Mesothelial cell of epicardium (in vitro differentiated cells): ENCODE measurements around the gene CNOT2. TPM values are rescaled to one million over a fixed set of nuclear protein-coding genes. Genes with fewer than 3 reads are reported as not detected.

Experiments
- DNase-seq, 2 experiments: peaks; one replicate each; pipeline ENCODE4 v3.0.0; 2021; ENCODE audit warnings: low spot score in 2 of 2; ENCODE audit not compliant: unreplicated experiment in 2 of 2
- H3K27ac Mint-ChIP-seq: 2 replicates; pipeline ENCODE4 v1.8.0; 2021; ENCODE audit warnings: mixed read lengths
- H3K27me3 Mint-ChIP-seq: 2 replicates; pipeline ENCODE4 v1.8.0; 2021; ENCODE audit warnings: low read depth, mixed read lengths
- H3K36me3 Mint-ChIP-seq: 2 replicates; pipeline ENCODE4 v1.8.0; 2021; ENCODE audit warnings: mixed read lengths
- H3K4me1 Mint-ChIP-seq: 2 replicates; pipeline ENCODE4 v1.8.0; 2021; ENCODE audit warnings: mixed read lengths
- H3K4me3 Mint-ChIP-seq: 2 replicates; pipeline ENCODE4 v1.8.0; 2021; ENCODE audit warnings: mild to moderate bottlenecking, moderate library complexity, mixed read lengths
- H3K9me3 Mint-ChIP-seq: 2 replicates; pipeline ENCODE4 v1.8.0; 2021; ENCODE audit warnings: mixed read lengths
- CTCF ChIP-seq: fragments of 200-600 bp; sonication (generic); IDR thresholded peaks from one replicate; pipeline ENCODE4 v1.5.0; 2021; ENCODE audit warnings: antibody characterized with exemption; ENCODE audit not compliant: unreplicated experiment
- total RNA-seq: library from RNA; stranded (reverse); gene quantifications from 3 replicates; pipeline ENCODE4 v1.2.1, GENCODE V29; 2021

CNOT2 gene
- total RNA-seq, 1 donor from 2014 or later = 126 TPM

GRCh38 chr12:70365648-70366518, 122.7 kb downstream of the CNOT2 start, which contains the start of gene KCNMB4:
Gene KCNMB4, plus strand, starts transcription at chr12:70366290. Its CDS starts 445 bp downstream, at chr12:70366735.
- no peak for TF ChIP-seq CTCF
- Mint-ChIP-seq H3K4me3 (peak within 1 kb of the TSS; percentile 95), H3K36me3 (no peaks in the 10 kb centered on the region), H3K4me1 (peaks cover 23% of the 10 kb centered on the region), H3K27ac (peak within 1 kb of the TSS; percentile 89), H3K9me3 (no peaks in the 10 kb centered on the region), H3K27me3 (peaks cover 20% of the 10 kb centered on the region)
- DNase-seq = peak; percentile 62 to 80

GRCh38 chr12:70366581-70367257, 123.5 kb downstream of the CNOT2 start:
- no peak for TF ChIP-seq CTCF

GRCh38 chr12:70367258-70368141, 124.3 kb downstream of the CNOT2 start:
- H3K9me3 Mint-ChIP-seq = peaks cover 4% of the 10 kb centered on the region
- peak overlapping the region; percentile 89 for H3K27ac Mint-ChIP-seq
- peak overlapping the region; percentile 95 for H3K4me3 Mint-ChIP-seq
- TF ChIP-seq CTCF = no peak
- H3K36me3 Mint-ChIP-seq = peaks cover 10% of the 10 kb centered on the region
- no peak for DNase-seq
- H3K27me3 Mint-ChIP-seq = peaks cover 20% of the 10 kb centered on the region
- H3K4me1 Mint-ChIP-seq = peaks cover 23% of the 10 kb centered on the region

More at GRCh38 chr12:70366581-70367257, 123.5 kb downstream of the CNOT2 start:
- peaks cover 20% of the 10 kb centered on the region for H3K27me3 Mint-ChIP-seq
- H3K27ac Mint-ChIP-seq = peak overlapping the region; percentile 89
- peak overlapping the region; percentile 95 for H3K4me3 Mint-ChIP-seq
- peaks cover 4% of the 10 kb centered on the region for H3K36me3 Mint-ChIP-seq
- DNase-seq = peak; percentile 34 to 64
- peaks cover 23% of the 10 kb centered on the region for H3K4me1 Mint-ChIP-seq
- H3K9me3 Mint-ChIP-seq = no peaks in the 10 kb centered on the region

- no peak for TF ChIP-seq CTCF
- Mint-ChIP-seq H3K4me1 (peaks cover 13% of the 10 kb centered on the region), H3K27ac (no peak overlapping the region), H3K36me3 (peaks cover 34% of the 10 kb centered on the region), H3K4me3 (no peak overlapping the region), H3K27me3 (no peaks in the 10 kb centered on the region), H3K9me3 (peaks cover 22% of the 10 kb centered on the region)
- no peak for DNase-seq
Observed at GRCh38 chr12:70372881-70373280, 129.6 kb downstream of the CNOT2 start.

GRCh38 chr12:70379846-70380245, 136.6 kb downstream of the CNOT2 start:
- Mint-ChIP-seq H3K4me3 (no peak overlapping the region), H3K27ac (no peak overlapping the region), H3K36me3 (peaks cover 51% of the 10 kb centered on the region), H3K4me1 (no peaks in the 10 kb centered on the region), H3K27me3 (no peaks in the 10 kb centered on the region), H3K9me3 (peaks cover 37% of the 10 kb centered on the region)
- TF ChIP-seq CTCF = no peak
- no peak for DNase-seq
